SK-N-SH (cell line): ENCODE results near the gene DLG2.

Experiments used
- CTCF ChIP-seq: fragments of 200-600 bp; sonication (generic); IDR thresholded peaks from 2 replicates; pipeline ENCODE4 v1.6.1; 2017; ENCODE audit warnings: antibody characterized with exemption, mild to moderate bottlenecking, moderate library complexity
- FOXM1 ChIP-seq: IDR thresholded peaks from 2 replicates; pipeline ENCODE4 v1.4.0; 2012; ENCODE audit warnings: low read depth, mild to moderate bottlenecking
- JUND ChIP-seq: IDR thresholded peaks from 2 replicates; pipeline ENCODE4 v1.4.0; 2012
- RAD21 ChIP-seq: IDR thresholded peaks from 2 replicates; pipeline ENCODE4 v1.6.1; 2012; ENCODE audit warnings: mild to moderate bottlenecking, low read length
- TAF1 ChIP-seq: IDR thresholded peaks from 2 replicates; pipeline ENCODE4 v1.6.1; 2012; ENCODE audit warnings: low read depth, mild to moderate bottlenecking, low read length, moderate library complexity, borderline replicate concordance

GRCh38 chr11:85459304-85459703 is 167.8 kb downstream of the DLG2 start:
- TF ChIP-seq RAD21 (no peak), CTCF (no peak), TAF1 (no peak), JUND (no peak), FOXM1 (no peak)
